GM12878 (cell line): ENCODE results near the gene SELENOO.

Experiments
- NFYB ChIP-seq: IDR thresholded peaks from 2 replicates; pipeline ENCODE4 v1.6.1; 2011; ENCODE audit warnings: low read depth, mild to moderate bottlenecking, low read length, improper control_type of control experiment, moderate library complexity; ENCODE audit not compliant: insufficient read depth
- TF ChIP-seq, protein P1 (sequence below): IDR thresholded peaks from 2 replicates; pipeline ENCODE4 v1.6.1; 2011; ENCODE audit warnings: low read depth, low read length, improper control_type of control experiment, borderline replicate concordance

DNA sequence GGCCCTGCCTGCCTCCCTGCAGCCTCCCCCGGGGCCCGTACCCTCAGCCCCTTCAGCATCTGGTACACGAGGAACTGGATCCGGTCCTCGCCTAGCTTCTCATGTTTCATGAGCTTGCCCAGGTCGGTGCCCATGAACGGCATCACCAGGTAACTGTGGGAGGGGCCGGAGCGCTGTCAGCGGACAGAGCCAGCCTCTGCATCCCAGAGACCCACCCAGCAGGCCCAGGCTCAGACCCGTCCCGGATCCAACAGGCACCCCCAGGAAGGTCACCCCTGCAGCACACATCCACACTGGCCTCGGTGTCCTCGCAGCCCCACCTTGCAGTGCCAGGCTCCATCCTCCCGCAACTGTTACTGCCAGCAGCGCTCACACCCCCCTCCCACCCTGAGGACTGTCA lies 56.2 kb downstream of the SELENOO start:
- TF ChIP-seq NFYB = no peak
- TF ChIP-seq, protein P1, sequence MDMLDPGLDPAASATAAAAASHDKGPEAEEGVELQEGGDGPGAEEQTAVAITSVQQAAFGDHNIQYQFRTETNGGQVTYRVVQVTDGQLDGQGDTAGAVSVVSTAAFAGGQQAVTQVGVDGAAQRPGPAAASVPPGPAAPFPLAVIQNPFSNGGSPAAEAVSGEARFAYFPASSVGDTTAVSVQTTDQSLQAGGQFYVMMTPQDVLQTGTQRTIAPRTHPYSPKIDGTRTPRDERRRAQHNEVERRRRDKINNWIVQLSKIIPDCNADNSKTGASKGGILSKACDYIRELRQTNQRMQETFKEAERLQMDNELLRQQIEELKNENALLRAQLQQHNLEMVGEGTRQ = no peak
